CD4-positive, alpha-beta T cell treated with Interferon gamma for 1 hour (primary cell): ENCODE data around the gene RPL39L.
"Not testable (repeated sequence)": the region's sequence is repeated elsewhere in the genome, so short reads cannot be mapped to it uniquely, and the experiment has no call there.

Experiments used
- DNase-seq: peaks from one replicate; pipeline ENCODE4 v3.0.0-alpha.2; 2020

Gene RPL39L

DNA sequence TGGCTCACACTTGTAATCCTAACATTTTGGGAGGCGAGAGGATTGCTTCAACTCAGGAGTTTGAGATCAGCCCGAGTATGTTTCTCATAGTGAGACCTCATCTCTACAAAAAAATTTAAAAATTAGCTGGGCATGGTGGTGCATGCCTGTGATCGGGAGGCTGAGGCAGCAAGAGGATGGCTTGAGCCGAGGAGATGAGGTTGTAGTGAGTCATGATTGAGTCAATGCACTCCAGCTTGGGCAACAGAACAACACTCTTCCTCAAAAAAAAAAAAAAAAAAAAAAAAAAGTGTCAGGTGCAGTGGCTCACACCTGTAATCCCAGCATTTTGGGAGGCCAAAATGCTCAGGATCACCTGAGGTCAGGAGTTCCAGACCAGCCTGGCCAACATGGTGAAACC, 2.4 kb downstream of the RPL39L start:
- no peak for DNase-seq

DNA sequence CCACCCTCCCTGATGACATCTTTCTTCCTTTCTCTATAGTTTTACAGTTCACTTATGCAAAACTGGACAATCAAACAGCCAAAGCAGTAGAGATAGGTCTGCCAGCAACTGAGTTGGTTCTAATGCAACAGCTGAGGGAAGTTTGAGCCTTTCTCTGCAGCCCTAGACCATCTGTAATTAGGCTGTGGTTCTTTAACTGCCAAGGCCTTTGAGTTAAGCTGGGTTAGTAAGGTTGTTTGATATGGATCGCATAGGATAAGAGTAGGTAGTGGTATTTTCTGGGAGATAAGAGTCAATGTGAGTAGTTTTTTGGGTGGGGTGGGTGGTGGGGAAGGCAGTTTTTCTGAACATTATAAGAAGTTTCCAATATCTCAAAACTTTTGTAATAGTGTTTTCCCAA, 3.0 kb downstream of the RPL39L start:
- no peak for DNase-seq

DNA sequence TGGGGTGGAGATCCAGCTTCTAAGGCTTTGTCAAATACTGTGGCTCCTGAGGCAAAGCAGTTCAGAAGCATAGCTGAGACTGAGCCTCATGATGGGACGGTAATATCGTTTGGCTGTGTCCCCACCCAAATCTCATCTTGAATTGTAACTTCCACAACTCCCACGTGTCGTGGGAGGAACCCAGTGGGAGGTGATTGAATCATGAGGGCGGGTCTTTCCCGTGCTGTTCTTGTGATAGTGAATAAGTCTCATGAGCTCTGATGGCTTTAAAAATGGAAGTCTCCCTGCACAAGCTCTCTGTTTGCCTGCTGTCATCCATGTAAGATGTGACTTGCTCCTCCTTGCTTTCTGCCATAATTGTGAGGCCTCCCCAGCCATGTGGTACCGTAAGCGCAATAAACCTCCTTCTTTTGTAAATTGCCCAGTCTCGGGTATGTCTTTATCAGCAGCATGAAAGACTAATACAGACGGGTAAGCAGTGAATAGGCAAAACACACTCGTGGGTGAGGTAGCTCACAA, 4.1 kb downstream of the RPL39L start:
- DNase-seq = not testable (repeated sequence)

- not testable (repeated sequence) for DNase-seq
These were observed 6.1 kb downstream of the RPL39L start for GRCh38 chr3:187133181-187133580.

GRCh38 chr3:187132666-187133065, 6.6 kb downstream of the RPL39L start:
- DNase-seq = no peak

GRCh38 chr3:187131981-187132380, 7.3 kb downstream of the RPL39L start:
- DNase-seq = no peak

GRCh38 chr3:187130346-187131066, 8.8 kb downstream of the RPL39L start:
- DNase-seq = peak; percentile 29

- DNase-seq = no peak
These were observed 13.8 kb downstream of the RPL39L start for GRCh38 chr3:187125319-187126031.

DNA sequence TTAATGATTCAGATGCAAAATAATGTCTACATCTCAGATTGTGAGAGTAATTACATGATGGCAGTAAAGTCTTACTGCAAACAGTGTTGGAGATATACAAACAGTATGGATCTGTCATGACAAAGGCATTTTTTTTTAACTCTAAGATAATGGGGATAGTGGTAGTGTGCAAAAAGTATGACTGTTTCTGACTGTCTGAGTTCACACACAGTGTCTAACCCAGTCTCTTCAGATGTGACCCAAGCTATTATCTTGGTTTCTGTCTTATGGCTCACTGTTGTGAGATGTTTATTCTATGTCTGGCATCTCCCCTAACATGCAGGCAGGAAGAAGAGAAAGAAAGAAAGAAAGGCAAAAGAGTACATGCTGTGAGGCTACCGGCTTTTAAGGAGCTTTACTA, 17.0 kb downstream of the RPL39L start:
- no peak for DNase-seq

DNA sequence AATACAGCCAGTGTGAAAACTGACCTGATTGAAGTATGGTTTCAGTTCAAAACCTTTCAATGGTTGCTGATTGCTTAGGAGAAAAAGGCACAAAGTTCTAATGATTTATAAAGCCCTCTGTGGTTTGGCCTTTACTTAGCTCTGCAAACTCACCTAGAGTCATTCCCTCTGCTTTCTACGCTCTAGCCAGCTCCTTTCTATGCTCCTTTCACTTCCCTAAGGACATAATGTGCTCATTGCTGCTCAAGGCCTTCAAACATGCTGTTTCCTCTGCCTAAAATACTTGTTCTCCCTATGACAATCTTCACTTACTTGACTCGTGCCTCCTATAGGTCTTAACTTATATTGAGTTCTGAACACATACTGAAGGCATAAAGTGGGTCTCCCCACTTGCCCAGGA, 19.0 kb downstream of the RPL39L start:
- no peak for DNase-seq

DNA sequence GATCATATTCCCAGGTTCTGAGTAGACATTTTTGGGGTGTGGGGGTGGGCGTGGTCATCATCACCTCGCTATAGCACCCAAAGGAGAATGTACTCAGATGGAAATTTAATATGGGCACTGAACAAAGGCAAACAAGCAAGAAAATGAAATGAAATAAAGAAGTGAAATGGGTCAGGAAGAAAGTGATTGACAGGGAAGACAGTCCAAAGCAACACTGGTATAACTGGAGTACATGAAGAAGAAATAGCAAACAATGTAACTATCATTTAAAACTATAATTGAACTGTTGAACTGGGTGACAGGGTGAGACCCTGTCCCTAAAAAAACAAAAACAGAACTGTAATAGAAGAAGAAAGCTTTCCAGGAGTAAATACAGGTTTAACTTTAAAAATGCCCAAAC, 24.8 kb downstream of the RPL39L start:
- no peak for DNase-seq

DNA sequence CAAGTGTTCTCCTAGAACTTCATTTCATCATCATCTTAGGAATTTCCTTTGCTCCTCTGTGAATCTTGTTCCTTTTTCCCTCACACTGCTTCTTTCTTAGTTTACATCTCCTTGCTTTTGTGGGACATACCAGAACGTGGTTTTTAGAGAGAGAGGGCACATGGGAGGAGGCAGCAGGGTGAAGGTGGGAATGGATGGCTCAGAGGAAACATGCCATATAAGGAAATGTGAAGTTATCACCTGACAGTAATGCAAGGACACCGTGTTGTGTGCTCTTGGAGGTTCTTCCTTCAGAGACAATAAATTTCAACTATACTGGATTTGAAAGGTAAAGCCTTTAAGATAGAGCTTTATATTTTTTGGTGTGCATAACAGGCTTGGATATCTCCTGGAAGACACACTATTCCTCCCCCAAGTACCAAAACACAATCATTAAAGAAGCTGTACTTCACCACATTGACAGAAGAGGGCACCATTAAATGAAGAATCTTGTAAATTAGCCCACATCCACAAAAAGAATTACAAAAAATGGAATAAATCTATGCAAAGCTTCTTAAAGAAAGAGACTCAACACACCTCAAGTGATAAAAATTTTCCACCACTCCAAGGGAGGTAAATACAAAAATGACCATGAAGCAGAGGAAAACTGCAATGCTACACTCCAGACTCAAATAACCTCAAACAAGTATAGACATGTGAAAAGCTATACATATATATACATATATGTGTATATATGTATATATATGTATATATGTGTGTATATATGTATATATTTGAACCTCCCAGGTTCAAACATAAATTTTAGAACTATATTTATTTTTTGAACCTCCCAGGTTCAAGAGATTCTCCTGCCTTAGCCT, 26.1 kb downstream of the RPL39L start:
- no peak for DNase-seq

DNA sequence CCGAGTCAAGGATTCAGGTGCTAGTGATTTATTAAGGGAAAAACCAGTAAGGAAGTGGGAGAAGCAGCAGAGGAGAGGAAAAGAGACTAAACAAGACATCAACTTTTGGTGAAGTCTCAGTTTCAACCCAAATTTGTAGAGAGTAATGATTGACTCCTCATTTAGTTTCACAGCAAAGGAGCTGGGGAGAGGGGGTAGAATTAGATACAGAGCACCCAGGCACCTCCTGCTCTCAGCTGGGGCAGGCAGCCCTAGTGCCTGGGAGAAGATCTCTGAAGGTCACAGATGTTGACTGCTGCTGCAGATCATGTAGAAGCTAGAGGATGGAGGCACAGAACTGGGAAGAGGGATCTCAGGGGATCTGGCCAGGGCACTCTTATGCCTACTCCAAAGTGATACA, 29.1 kb downstream of the RPL39L start:
- DNase-seq = no peak

GRCh38 chr3:187107989-187108388, 31.3 kb downstream of the RPL39L start:
- DNase-seq = no peak

GRCh38 chr3:187105700-187106099, 33.6 kb downstream of the RPL39L start:
- no peak for DNase-seq

- no peak for DNase-seq
These were observed 34.4 kb downstream of the RPL39L start for GRCh38 chr3:187104933-187105332.

- DNase-seq = no peak
These were observed 35.0 kb downstream of the RPL39L start for GRCh38 chr3:187104342-187104741.

DNA sequence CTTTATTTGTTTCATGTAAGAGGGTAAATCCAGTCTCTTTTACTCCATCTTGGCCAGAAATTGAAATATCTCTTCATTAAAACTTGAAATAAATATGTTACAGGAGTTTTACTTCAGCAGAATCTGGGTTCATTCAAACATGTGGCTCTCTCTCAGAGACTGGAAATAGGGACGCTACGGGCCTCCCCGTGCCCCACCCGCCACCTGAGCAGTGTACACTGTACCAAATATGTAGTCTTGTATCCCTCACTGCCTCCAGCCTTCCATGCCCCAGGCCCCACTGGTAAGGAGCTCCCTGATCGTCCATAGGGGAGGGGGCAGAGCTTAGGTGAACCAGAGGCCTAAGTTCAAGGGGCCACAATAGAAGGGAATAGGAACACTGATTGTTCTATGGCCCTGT, 36.0 kb downstream of the RPL39L start:
- DNase-seq = no peak

GRCh38 chr3:187102073-187102634, 37.1 kb downstream of the RPL39L start:
- DNase-seq = no peak

DNA sequence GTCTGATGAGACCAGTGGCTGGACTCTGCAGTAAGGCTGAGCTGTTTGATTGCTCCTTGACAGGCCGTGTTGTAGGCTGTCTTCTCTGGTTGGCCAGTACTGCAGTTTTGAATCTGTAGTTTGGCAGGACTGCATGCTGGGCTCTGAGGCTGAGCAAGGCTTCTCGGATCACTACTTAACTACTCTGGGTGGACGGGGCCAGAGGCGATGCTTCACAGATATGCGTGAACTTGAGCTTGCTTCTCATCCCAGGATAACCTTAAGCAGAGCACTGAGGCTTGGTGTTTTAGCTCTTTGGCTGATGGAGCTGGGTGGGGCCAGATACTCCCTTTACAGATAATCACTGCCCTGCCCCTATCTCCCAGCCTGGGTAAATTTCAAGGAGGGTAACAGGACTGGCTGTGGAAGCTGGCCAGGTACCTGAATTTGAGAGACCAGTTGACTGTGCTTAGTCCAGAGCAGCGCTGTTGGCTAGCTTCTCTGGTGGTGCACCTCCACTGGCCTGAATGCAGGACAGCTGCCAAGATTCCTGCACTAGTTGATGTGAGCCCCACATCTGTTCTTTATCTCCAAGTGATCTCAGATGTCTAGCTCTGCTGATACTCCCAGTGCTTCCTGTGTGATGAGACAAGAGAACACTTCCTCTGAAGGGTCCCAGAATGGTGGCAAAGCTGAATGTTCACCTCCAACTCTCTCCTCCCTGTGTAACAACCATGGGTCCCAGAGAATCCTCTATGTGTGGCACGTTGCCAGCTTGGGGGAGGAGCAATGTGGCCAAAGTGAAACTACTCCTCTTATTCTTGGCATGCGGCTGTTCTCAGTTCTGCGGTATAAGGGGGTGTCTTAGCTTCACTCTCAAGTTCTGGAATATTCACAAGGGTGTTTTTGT, 37.9 kb downstream of the RPL39L start:
- peak; percentile 38 for DNase-seq

- DNase-seq = no peak
These were observed 40.3 kb downstream of the RPL39L start for GRCh38 chr3:187098923-187099512.

- no peak for DNase-seq
These were observed 46.0 kb downstream of the RPL39L start for GRCh38 chr3:187093320-187093719.
